ENCODE data around the gene MMP2.

The MMP2 gene

DNA sequence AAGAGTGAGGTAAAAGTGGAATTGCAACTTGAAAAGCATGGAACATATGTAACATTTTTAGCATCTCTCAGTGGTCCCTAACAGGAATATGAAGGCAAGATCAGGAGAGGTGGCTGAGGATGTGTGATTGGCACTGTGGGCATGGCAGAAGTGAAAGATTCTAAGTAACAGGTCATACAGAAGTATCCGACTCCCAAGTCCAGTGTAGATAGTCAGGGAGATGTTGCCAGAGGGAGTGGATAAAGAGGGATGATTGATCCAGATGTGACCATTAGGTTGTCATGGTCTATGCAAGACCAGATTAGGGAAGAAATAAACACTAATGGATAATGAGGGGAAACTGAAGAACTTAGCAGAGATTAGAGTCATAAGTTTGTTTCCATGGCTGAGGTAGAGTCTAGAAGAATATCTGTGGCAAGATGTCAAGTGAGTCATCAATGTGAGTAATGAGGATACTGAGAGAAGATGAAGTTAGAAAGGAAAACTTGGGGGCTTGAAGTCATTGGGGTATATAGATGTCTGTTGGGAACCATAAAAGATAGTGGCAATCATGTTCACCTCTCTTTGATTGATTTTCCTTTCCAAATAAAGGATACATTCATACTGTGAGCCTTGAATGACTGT is 63.6 kb downstream of the MMP2 start:
- H3K27ac Mint-ChIP-seq, result no peak overlapping the region
- no peaks in the 10 kb centered on the region for H3K9me3 Mint-ChIP-seq
- no peaks in the 10 kb centered on the region for H3K27me3 Mint-ChIP-seq
- H3K36me3 Mint-ChIP-seq (ENCODE audit: low read depth), result no peaks in the 10 kb centered on the region
- no peak overlapping the region for H3K4me3 Mint-ChIP-seq
- no peaks in the 10 kb centered on the region for H3K4me1 Mint-ChIP-seq (ENCODE audit: low read depth)

DNA sequence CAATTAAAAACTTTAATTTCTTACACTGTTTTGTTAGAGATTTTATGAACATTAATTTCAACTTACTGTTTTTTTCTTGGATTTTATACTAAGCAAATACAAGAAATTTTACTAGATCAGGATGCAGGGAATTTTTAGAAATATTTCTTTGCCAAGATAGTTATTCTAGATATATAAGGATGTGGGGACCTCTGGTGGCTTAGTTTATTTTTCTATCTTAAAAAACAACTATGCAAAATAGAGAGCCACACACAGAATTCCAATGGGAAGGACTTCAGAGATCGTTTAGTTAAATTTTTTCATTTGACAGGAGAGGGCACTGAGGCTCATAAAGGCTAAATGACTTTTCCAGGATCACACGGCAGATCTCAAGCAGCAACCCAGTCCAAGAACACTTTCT is 64.5 kb downstream of the MMP2 start:
- no peaks in the 10 kb centered on the region for H3K27me3 Mint-ChIP-seq
- no peaks in the 10 kb centered on the region for H3K9me3 Mint-ChIP-seq
- H3K36me3 Mint-ChIP-seq (ENCODE audit: low read depth), result no peaks in the 10 kb centered on the region
- no peak overlapping the region for H3K4me3 Mint-ChIP-seq
- H3K27ac Mint-ChIP-seq, result no peak overlapping the region
- no peaks in the 10 kb centered on the region for H3K4me1 Mint-ChIP-seq (ENCODE audit: low read depth)

DNA sequence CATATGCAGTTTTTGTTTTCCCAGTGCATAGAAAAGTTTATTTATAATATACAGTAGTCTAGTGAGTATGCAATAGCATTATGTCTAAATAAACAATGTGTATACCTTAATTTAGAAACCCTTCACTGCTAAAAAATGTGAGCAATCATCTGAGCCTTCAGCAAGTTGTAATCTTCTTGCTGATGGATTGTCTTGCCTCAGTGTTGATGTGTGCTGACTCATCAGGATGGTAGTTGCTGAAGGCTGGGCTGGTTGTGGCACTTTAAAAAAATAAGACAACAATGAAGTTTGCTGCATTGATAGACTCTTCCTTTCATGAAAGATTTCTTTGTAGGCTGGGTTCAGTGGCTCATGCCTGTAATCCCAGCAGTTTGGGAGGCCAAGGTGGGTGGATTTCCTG is 73.6 kb downstream of the MMP2 start:
- Mint-ChIP-seq H3K9me3 (peaks cover 11% of the 10 kb centered on the region), H3K4me3 (no peak overlapping the region), H3K27ac (no peak overlapping the region), H3K27me3 (no peaks in the 10 kb centered on the region), H3K4me1 (ENCODE audit: low read depth) (no peaks in the 10 kb centered on the region), H3K36me3 (ENCODE audit: low read depth) (no peaks in the 10 kb centered on the region)

DNA sequence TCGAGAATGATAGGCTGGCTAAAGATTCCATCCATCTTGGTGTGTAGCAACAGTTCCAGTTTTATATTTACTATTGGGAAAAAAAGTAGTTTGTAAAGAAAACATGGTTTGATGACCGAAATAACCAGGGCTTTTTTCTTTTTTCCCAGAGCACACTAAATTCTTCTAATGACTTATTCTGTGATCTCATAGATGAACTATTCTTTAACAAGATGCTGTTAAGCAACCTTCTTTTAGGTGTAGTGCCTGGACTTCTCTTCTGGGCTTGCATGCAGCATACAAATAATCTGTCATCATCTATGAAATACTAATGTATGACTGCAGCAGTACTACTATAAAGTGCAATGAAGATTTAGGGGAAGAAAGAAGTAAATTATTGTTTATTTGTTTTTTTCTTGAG is 76.4 kb downstream of the MMP2 start:
- Mint-ChIP-seq H3K4me1 (ENCODE audit: low read depth) (no peaks in the 10 kb centered on the region), H3K27ac (no peak overlapping the region), H3K4me3 (no peak overlapping the region), H3K36me3 (ENCODE audit: low read depth) (no peaks in the 10 kb centered on the region), H3K9me3 (peaks cover 11% of the 10 kb centered on the region), H3K27me3 (no peaks in the 10 kb centered on the region)

All from stimulated activated naive CD8-positive, alpha-beta T cell treated with anti-CD3 and anti-CD28 coated beads, Interleukin-15, Interleukin-2, amounts not matched to agents 100 ng/mL and 50 ng/mL, for 24 hours (primary cell).